Measurements from ENCODE around the gene CCDC187.

DNA sequence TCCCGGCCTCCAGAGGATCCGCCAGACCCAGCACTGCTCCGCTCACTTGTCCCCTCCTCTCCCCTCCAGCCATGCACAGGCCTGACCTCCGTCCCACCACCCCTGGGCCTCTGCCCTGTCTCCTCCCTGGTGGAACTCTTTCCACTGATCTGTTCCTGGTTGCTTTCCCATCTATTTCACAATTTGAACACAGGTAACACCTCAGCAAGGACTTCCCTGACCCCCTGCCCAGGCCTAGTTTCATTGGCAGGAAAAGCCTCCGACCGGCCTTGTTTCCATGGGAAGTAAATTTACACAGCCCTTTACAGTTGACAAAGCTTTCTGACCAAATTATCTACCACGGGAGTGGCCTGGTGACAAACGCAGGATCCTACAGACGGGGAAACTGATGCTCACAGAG lies 73.1 kb downstream of the CCDC187 start:
- TF ChIP-seq, protein P1, sequence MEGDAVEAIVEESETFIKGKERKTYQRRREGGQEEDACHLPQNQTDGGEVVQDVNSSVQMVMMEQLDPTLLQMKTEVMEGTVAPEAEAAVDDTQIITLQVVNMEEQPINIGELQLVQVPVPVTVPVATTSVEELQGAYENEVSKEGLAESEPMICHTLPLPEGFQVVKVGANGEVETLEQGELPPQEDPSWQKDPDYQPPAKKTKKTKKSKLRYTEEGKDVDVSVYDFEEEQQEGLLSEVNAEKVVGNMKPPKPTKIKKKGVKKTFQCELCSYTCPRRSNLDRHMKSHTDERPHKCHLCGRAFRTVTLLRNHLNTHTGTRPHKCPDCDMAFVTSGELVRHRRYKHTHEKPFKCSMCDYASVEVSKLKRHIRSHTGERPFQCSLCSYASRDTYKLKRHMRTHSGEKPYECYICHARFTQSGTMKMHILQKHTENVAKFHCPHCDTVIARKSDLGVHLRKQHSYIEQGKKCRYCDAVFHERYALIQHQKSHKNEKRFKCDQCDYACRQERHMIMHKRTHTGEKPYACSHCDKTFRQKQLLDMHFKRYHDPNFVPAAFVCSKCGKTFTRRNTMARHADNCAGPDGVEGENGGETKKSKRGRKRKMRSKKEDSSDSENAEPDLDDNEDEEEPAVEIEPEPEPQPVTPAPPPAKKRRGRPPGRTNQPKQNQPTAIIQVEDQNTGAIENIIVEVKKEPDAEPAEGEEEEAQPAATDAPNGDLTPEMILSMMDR (IDR thresholded peaks at IDR 0.05): no peak
- TF ChIP-seq POLR2A (IDR thresholded peaks at IDR 0.05): no peak

All from right lobe of liver (tissue), 4 donors.